ENCODE measurements around the gene CCDC183. TPM values are rescaled to one million over a fixed set of nuclear protein-coding genes. Genes with fewer than 3 reads are reported as not detected.

CCDC183 gene
- total RNA-seq, 1 donor, result under 0.01 TPM

DNA sequence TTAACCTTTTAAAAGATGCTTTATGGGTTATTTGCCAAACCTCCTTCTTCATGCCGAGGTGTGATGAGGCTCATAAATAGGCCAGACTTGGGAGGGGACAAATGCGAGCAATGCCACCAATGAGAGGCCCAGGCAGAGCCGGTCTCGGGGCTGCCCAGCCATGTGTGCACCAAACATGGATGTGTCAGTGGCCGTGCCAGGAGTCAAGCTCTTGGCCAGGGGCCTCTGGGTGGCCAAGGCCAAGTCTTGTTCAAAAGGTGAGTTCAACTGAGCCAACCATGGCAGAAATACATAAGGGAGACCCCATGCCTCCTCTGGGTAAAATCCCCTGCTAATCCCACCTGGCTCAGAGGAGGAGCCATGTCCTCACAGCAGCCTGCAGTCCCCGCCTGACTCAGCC is 20.9 kb upstream of the CCDC183 start:
- Histone ChIP-seq H2AFZ (ENCODE audit: low read length) (no peak overlapping the region), H3K27ac (ENCODE audit: low read depth, low read length) (no peak overlapping the region), H3K4me2 (ENCODE audit: insufficient read depth, low read length) (no peak overlapping the region), H3K27me3 (ENCODE audit: insufficient read depth, low read length) (peaks cover 31% of the 10 kb centered on the region), H4K20me1 (ENCODE audit: insufficient read depth, low read length) (no peaks in the 10 kb centered on the region), H3K4me1 (ENCODE audit: insufficient read depth, low read length) (no peaks in the 10 kb centered on the region), H3K4me3 (ENCODE audit: insufficient read depth, low read length) (no peak overlapping the region), H3K36me3 (ENCODE audit: insufficient read depth, low read length) (no peaks in the 10 kb centered on the region), H3K79me2 (ENCODE audit: insufficient read depth, low read length) (no peaks in the 10 kb centered on the region), H3K9me3 (ENCODE audit: low read depth, low read length) (peaks cover 3% of the 10 kb centered on the region)
- TF ChIP-seq CTCF (IDR thresholded peaks at IDR 0.05; ENCODE audit: extremely low read depth, low read depth, low read length), result no peak
- DNase-seq (ENCODE audit: insufficient read length, low spot score, missing footprints), result peak; percentile 69

DNA sequence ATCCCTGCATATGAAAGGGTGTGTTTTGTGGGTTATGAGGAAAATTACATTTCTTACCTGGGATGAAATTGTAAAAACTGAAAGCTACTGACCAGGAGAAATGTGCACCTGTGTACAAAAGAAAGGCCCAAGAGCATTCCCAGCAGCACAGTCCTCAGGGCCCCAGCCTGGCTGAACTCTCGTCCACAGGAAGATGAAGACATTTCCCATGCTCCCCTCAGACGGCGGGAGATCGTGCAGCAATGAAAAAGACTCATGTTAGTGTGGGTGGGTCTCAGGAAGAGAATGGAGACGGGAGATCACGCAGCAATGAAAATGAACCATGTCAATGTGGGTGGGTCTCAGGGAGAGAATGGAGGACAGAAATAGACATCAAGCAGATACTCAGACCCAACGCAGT is 19.2 kb upstream of the CCDC183 start:
- no peaks in the 10 kb centered on the region for H4K20me1 ChIP-seq (ENCODE audit: insufficient read depth, low read length)
- H3K27me3 ChIP-seq (ENCODE audit: insufficient read depth, low read length), result peaks cover 38% of the 10 kb centered on the region
- no peak overlapping the region for H3K4me2 ChIP-seq (ENCODE audit: insufficient read depth, low read length)
- H3K79me2 ChIP-seq (ENCODE audit: insufficient read depth, low read length), result no peaks in the 10 kb centered on the region
- H3K4me3 ChIP-seq (ENCODE audit: insufficient read depth, low read length), result no peak overlapping the region
- TF ChIP-seq CTCF (IDR thresholded peaks at IDR 0.05; ENCODE audit: extremely low read depth, low read depth, low read length), result no peak
- no peak for DNase-seq (ENCODE audit: insufficient read length, low spot score, missing footprints)
- no peaks in the 10 kb centered on the region for H3K36me3 ChIP-seq (ENCODE audit: insufficient read depth, low read length)
- H3K27ac ChIP-seq (ENCODE audit: low read depth, low read length), result no peak overlapping the region
- no peak overlapping the region for H2AFZ ChIP-seq (ENCODE audit: low read length)
- H3K9me3 ChIP-seq (ENCODE audit: low read depth, low read length), result peaks cover 3% of the 10 kb centered on the region
- no peaks in the 10 kb centered on the region for H3K4me1 ChIP-seq (ENCODE audit: insufficient read depth, low read length)

DNA sequence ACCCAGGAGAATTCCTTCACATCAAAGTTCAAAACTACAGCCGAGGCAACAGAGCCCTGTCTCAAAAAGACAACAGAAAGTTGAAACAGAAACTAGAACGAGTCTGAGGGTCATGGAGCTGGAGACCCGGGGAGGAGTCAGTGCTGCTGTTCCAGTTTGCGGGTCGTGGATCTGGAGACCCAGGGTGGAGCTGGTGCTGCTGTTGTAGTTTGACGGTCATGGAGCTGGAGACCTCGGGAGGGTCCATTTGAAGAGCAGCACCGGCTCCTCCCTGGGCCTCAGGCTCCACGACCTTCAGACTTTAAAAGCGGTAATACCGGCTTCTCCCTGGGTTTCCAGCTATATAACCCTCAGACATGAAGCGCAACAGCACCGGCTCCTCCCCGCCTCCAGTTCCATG is 18.8 kb upstream of the CCDC183 start:
- no peaks in the 10 kb centered on the region for H4K20me1 ChIP-seq (ENCODE audit: insufficient read depth, low read length)
- H3K4me2 ChIP-seq (ENCODE audit: insufficient read depth, low read length), result no peak overlapping the region
- H3K4me3 ChIP-seq (ENCODE audit: insufficient read depth, low read length), result no peak overlapping the region
- peaks cover 3% of the 10 kb centered on the region for H3K9me3 ChIP-seq (ENCODE audit: low read depth, low read length)
- H3K27ac ChIP-seq (ENCODE audit: low read depth, low read length), result no peak overlapping the region
- H3K36me3 ChIP-seq (ENCODE audit: insufficient read depth, low read length), result no peaks in the 10 kb centered on the region
- no peaks in the 10 kb centered on the region for H3K79me2 ChIP-seq (ENCODE audit: insufficient read depth, low read length)
- H2AFZ ChIP-seq (ENCODE audit: low read length), result no peak overlapping the region
- no peak for TF ChIP-seq CTCF (IDR thresholded peaks at IDR 0.05; ENCODE audit: extremely low read depth, low read depth, low read length)
- DNase-seq (ENCODE audit: insufficient read length, low spot score, missing footprints), result no peak
- peaks cover 41% of the 10 kb centered on the region for H3K27me3 ChIP-seq (ENCODE audit: insufficient read depth, low read length)
- no peaks in the 10 kb centered on the region for H3K4me1 ChIP-seq (ENCODE audit: insufficient read depth, low read length)

- Histone ChIP-seq H3K27ac (ENCODE audit: low read depth, low read length) (no peak overlapping the region), H3K4me3 (ENCODE audit: insufficient read depth, low read length) (no peak overlapping the region), H3K27me3 (ENCODE audit: insufficient read depth, low read length) (peaks cover 46% of the 10 kb centered on the region), H3K36me3 (ENCODE audit: insufficient read depth, low read length) (no peaks in the 10 kb centered on the region), H3K9me3 (ENCODE audit: low read depth, low read length) (no peaks in the 10 kb centered on the region), H3K79me2 (ENCODE audit: insufficient read depth, low read length) (no peaks in the 10 kb centered on the region), H2AFZ (ENCODE audit: low read length) (no peak overlapping the region), H3K4me2 (ENCODE audit: insufficient read depth, low read length) (no peak overlapping the region), H4K20me1 (ENCODE audit: insufficient read depth, low read length) (no peaks in the 10 kb centered on the region), H3K4me1 (ENCODE audit: insufficient read depth, low read length) (no peaks in the 10 kb centered on the region)
- no peak for TF ChIP-seq CTCF (IDR thresholded peaks at IDR 0.05; ENCODE audit: extremely low read depth, low read depth, low read length)
- no peak for DNase-seq (ENCODE audit: insufficient read length, low spot score, missing footprints)
Observed at GRCh38 chr9:136779808-136780207, 16.3 kb upstream of the CCDC183 start.

Data from osteoblast (primary cell).